Vein endothelial cell (primary cell): ENCODE data around the gene COMP. TPM values are rescaled to one million over a fixed set of nuclear protein-coding genes. Genes with fewer than 3 reads are reported as not detected.

ENCODE experiments used
- total RNA-seq: library from RNA; depleted of rRNA; stranded (reverse); fragments of >200 nt; gene quantifications from 2 replicates; pipeline ENCODE4 v1.2.3, GENCODE V29; 2012

Gene COMP
- not detected in 2 replicates for total RNA-seq

GRCh38 chr19:18790566-18791314 is at the start of gene COMP:
COMP (minus strand) TSS chr19:18791305; CDS start chr19:18791269, 36 bp downstream.

GRCh38 chr19:18831524-18832305 is 40.6 kb upstream of the COMP start, which contains the start of gene UPF1:
UPF1 (plus strand) TSS chr19:18831959; CDS start chr19:18832210, 251 bp downstream.

Other genes starting within 250 kb of the COMP start
- gene FKBP8, start 247.7 kb downstream of the COMP start, total RNA-seq: 150 and 249 TPM in 2 replicates
- 123 and 137 TPM in 2 replicates for gene KXD1, start 233.4 kb downstream of the COMP start, total RNA-seq
- 813 and 914 TPM in 2 replicates for gene UBA52, start 219.4 kb downstream of the COMP start, total RNA-seq
- gene REX1BD, start 202.5 kb downstream of the COMP start, total RNA-seq: 53.1 and 59.8 TPM in 2 replicates
- gene CRLF1, start 184.5 kb downstream of the COMP start, total RNA-seq: 0.48 and 0.98 TPM in 2 replicates
- under 0.01 and 0.10 TPM in 2 replicates for gene TMEM59L, start 178.4 kb downstream of the COMP start, total RNA-seq
- 3.2 and 5.2 TPM in 2 replicates for gene KLHL26, start 154.3 kb downstream of the COMP start, total RNA-seq
- gene CRTC1, start 107.6 kb downstream of the COMP start, total RNA-seq: 2.1 and 3.6 TPM in 2 replicates
- 67.4 and 74.1 TPM in 2 replicates for gene UPF1, start 40.7 kb upstream of the COMP start, total RNA-seq
- gene CERS1, start 104.9 kb upstream of the COMP start, total RNA-seq: 2.3 and 3.9 TPM in 2 replicates
- gene COPE, start 128.1 kb upstream of the COMP start, total RNA-seq: 219 and 252 TPM in 2 replicates
- gene DDX49, start 128.4 kb upstream of the COMP start, total RNA-seq: 52.6 and 56.6 TPM in 2 replicates
- 163 and 165 TPM in 2 replicates for gene HOMER3, start 149.9 kb upstream of the COMP start, total RNA-seq
- 30.4 and 39.9 TPM in 2 replicates for gene SUGP2, start 242.2 kb upstream of the COMP start, total RNA-seq
- gene ARMC6, start 242.3 kb upstream of the COMP start, total RNA-seq: 46.2 and 48.7 TPM in 2 replicates